GM19468 (cell line): ENCODE measurements around the gene ZG16.
"Not testable (repeated sequence)": the region's sequence is repeated elsewhere in the genome, so short reads cannot be mapped to it uniquely, and the experiment has no call there.

Source experiments
- ATAC-seq: cut with Tn5 transposase; IDR thresholded peaks from one replicate; pipeline ENCODE4 v1.9.1; 2021; ENCODE audit warnings: mild to moderate bottlenecking, moderate library complexity, moderate number of reproducible peaks; ENCODE audit not compliant: unreplicated experiment; ENCODE audit errors: extremely low read depth

Gene ZG16

GRCh38 chr16:29783094-29783953 lies 5.3 kb downstream of the ZG16 start:
- not testable (repeated sequence) for ATAC-seq

GRCh38 chr16:29784157-29784556 lies 6.1 kb downstream of the ZG16 start:
- no peak for ATAC-seq

- ATAC-seq, result no peak
These were observed 6.9 kb downstream of the ZG16 start for GRCh38 chr16:29784901-29785500.

GRCh38 chr16:29787155-29787554 lies 9.1 kb downstream of the ZG16 start:
- not testable (repeated sequence) for ATAC-seq

- no peak for ATAC-seq
These were observed 11.7 kb downstream of the ZG16 start for GRCh38 chr16:29789775-29790182.

- ATAC-seq, result peak; percentile 88
These were observed 12.3 kb downstream of the ZG16 start, which contains the start of gene KIF22 for GRCh38 chr16:29790183-29790948. Gene KIF22, plus strand, starts transcription at chr16:29790751. Its CDS starts 9 bp downstream, at chr16:29790760.

- ATAC-seq, result no peak
These were observed 13.1 kb downstream of the ZG16 start for GRCh38 chr16:29790949-29791844.

- ATAC-seq, result no peak
These were observed 14.1 kb downstream of the ZG16 start for GRCh38 chr16:29791845-29792807.

GRCh38 chr16:29793153-29793552 lies 15.1 kb downstream of the ZG16 start:
- ATAC-seq, result not testable (repeated sequence)

GRCh38 chr16:29794231-29794710 lies 16.2 kb downstream of the ZG16 start:
- ATAC-seq, result no peak

- ATAC-seq, result no peak
These were observed 24.4 kb downstream of the ZG16 start for GRCh38 chr16:29802416-29802935.

- ATAC-seq, result no peak
These were observed 26.0 kb downstream of the ZG16 start for GRCh38 chr16:29804020-29804419.

GRCh38 chr16:29804455-29805231 lies 26.6 kb downstream of the ZG16 start:
- no peak for ATAC-seq

- peak; percentile 33 for ATAC-seq
These were observed 27.4 kb downstream of the ZG16 start for GRCh38 chr16:29805232-29806098.

GRCh38 chr16:29806099-29806579 lies 28.1 kb downstream of the ZG16 start, which contains the start of gene MAZ:
Gene MAZ, plus strand, starts transcription at chr16:29806529. Its CDS starts 173 bp downstream, at chr16:29806702.
- no peak for ATAC-seq
